SK-N-SH treated with all-trans-retinoic acid at 6 μM for 48 hours (cell line): ENCODE data around the gene SBNO1.

ENCODE experiments used
- ATAC-seq: fragments of 200-7000 bp; cut with Tn5 transposase; 3 replicates; pipeline ENCODE4 v1.9.1; 2020; ENCODE audit warnings: mild to moderate bottlenecking, moderate library complexity
- ARNTL ChIP-seq: fragments of 450-650 bp; formaldehyde crosslinking; IDR thresholded peaks from 2 replicates; pipeline ENCODE4 v1.5.0; 2020; ENCODE audit warnings: low read depth, mild to moderate bottlenecking, moderate library complexity, borderline replicate concordance
- CSDC2 ChIP-seq: fragments of 250-450 bp; sonication (Bioruptor Pico); IDR thresholded peaks from 2 replicates; pipeline ENCODE4 v1.5.0; 2020; ENCODE audit warnings: mild to moderate bottlenecking, moderate library complexity
- ESRRG ChIP-seq: fragments of 250-450 bp; sonication (Bioruptor Pico); IDR thresholded peaks from 2 replicates; pipeline ENCODE4 v1.6.1; 2021; ENCODE audit warnings: mild to moderate bottlenecking
- ISL1 ChIP-seq: fragments of 250-450 bp; sonication (Bioruptor Pico); IDR thresholded peaks from 2 replicates; pipeline ENCODE4 v2.1.2; 2022; ENCODE audit warnings: mild to moderate bottlenecking, moderate library complexity
- OSR1 ChIP-seq: fragments of 250-450 bp; sonication (Bioruptor Pico); IDR thresholded peaks from 2 replicates; pipeline ENCODE4 v1.8.0; 2022; ENCODE audit warnings: moderate library complexity, mild to moderate bottlenecking, inconsistent platforms
- PPARA ChIP-seq: fragments of 250-450 bp; sonication (Bioruptor Pico); IDR thresholded peaks from 2 replicates; pipeline ENCODE4 v1.5.0; 2020; ENCODE audit warnings: mild to moderate bottlenecking, borderline replicate concordance
- RARB ChIP-seq: fragments of 250-450 bp; sonication (Bioruptor Pico); IDR thresholded peaks from 2 replicates; pipeline ENCODE4 v1.8.0; 2021; ENCODE audit warnings: mild to moderate bottlenecking, moderate library complexity
- SNAI2 ChIP-seq: fragments of 250-450 bp; sonication (Bioruptor Pico); IDR thresholded peaks from 2 replicates; pipeline ENCODE4 v1.5.0; 2020; ENCODE audit warnings: mild to moderate bottlenecking, moderate library complexity
- TOX ChIP-seq: fragments of 250-450 bp; sonication (Bioruptor Pico); IDR thresholded peaks from 2 replicates; pipeline ENCODE4 v1.8.0; 2021; ENCODE audit warnings: mild to moderate bottlenecking, moderate library complexity, borderline replicate concordance
- TSHZ2 ChIP-seq: fragments of 250-450 bp; sonication (Bioruptor Pico); IDR thresholded peaks from 2 replicates; pipeline ENCODE4 v1.5.0; 2020; ENCODE audit warnings: mild to moderate bottlenecking, moderate library complexity
- ZC3H10 ChIP-seq: fragments of 250-450 bp; sonication (Bioruptor Pico); IDR thresholded peaks from 2 replicates; pipeline ENCODE4 v1.5.1; 2021; ENCODE audit warnings: mild to moderate bottlenecking, moderate library complexity
- ZFP30 ChIP-seq: fragments of 450-650 bp; formaldehyde crosslinking; IDR thresholded peaks from 2 replicates; pipeline ENCODE4 v1.5.0; 2022; ENCODE audit warnings: mild to moderate bottlenecking, moderate library complexity
- ZNF70 ChIP-seq: fragments of 450-650 bp; formaldehyde crosslinking; IDR thresholded peaks from 2 replicates; pipeline ENCODE4 v1.5.0; 2020; ENCODE audit warnings: mild to moderate bottlenecking, moderate library complexity
- ZNF8 ChIP-seq: fragments of 450-650 bp; formaldehyde crosslinking; IDR thresholded peaks from 2 replicates; pipeline ENCODE4 v1.5.0; 2020; ENCODE audit warnings: mild to moderate bottlenecking, moderate library complexity
- TF ChIP-seq, protein P1 (sequence below): fragments of 250-450 bp; sonication (Bioruptor Pico); IDR thresholded peaks from 2 replicates; pipeline ENCODE4 v1.8.0; 2021; ENCODE audit warnings: low read depth, mild to moderate bottlenecking, moderate library complexity, borderline replicate concordance
- TF ChIP-seq, protein P2 (sequence below): fragments of 250-450 bp; sonication (Bioruptor Pico); IDR thresholded peaks from 2 replicates; pipeline ENCODE4 v1.5.1; 2021; ENCODE audit warnings: mild to moderate bottlenecking, moderate library complexity
- TF ChIP-seq, protein P3 (sequence below): fragments of 250-450 bp; sonication (Bioruptor Pico); IDR thresholded peaks from 2 replicates; pipeline ENCODE4 v1.8.0; 2020; ENCODE audit warnings: mild to moderate bottlenecking, moderate library complexity, borderline replicate concordance

Gene SBNO1

DNA sequence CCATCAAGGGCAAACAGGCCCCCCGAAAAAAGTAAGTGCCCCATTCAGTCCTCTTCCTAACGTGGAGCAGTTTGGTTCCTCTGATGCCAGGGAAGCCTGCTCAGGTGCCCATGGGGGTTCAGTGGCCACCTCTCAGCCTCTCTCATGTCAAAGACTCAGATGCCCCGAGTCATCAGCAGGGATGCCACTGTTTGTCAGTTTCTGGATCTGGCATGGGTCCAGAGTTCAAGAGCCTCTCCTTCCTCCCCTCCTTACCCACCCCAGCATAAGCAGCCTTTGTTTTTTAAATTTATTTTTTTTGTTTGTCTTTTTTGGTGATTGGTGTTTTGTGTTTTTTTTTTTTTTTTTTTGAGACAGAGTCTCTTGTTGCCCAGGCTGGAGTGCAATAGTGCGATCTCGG, 30.6 kb upstream of the SBNO1 start:
- no peak for ATAC-seq
- TF ChIP-seq ZNF70 (no peak), TOX (no peak), OSR1 (no peak), ISL1 (no peak), CSDC2 (CRISPR knock-in tag) (no peak), ESRRG (CRISPR knock-in tag) (no peak), TSHZ2 (no peak), PPARA (CRISPR knock-in tag) (no peak)
- TF ChIP-seq, protein P1, sequence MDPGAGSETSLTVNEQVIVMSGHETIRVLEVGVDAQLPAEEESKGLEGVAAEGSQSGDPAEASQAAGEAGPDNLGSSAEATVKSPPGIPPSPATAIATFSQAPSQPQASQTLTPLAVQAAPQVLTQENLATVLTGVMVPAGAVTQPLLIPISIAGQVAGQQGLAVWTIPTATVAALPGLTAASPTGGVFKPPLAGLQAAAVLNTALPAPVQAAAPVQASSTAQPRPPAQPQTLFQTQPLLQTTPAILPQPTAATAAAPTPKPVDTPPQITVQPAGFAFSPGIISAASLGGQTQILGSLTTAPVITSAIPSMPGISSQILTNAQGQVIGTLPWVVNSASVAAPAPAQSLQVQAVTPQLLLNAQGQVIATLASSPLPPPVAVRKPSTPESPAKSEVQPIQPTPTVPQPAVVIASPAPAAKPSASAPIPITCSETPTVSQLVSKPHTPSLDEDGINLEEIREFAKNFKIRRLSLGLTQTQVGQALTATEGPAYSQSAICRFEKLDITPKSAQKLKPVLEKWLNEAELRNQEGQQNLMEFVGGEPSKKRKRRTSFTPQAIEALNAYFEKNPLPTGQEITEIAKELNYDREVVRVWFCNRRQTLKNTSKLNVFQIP (CRISPR knock-in tag): no peak
- TF ChIP-seq, protein P2, sequence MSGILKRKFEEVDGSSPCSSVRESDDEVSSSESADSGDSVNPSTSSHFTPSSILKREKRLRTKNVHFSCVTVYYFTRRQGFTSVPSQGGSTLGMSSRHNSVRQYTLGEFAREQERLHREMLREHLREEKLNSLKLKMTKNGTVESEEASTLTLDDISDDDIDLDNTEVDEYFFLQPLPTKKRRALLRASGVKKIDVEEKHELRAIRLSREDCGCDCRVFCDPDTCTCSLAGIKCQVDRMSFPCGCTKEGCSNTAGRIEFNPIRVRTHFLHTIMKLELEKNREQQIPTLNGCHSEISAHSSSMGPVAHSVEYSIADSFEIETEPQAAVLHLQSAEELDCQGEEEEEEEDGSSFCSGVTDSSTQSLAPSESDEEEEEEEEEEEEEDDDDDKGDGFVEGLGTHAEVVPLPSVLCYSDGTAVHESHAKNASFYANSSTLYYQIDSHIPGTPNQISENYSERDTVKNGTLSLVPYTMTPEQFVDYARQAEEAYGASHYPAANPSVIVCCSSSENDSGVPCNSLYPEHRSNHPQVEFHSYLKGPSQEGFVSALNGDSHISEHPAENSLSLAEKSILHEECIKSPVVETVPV (CRISPR knock-in tag): no peak

DNA sequence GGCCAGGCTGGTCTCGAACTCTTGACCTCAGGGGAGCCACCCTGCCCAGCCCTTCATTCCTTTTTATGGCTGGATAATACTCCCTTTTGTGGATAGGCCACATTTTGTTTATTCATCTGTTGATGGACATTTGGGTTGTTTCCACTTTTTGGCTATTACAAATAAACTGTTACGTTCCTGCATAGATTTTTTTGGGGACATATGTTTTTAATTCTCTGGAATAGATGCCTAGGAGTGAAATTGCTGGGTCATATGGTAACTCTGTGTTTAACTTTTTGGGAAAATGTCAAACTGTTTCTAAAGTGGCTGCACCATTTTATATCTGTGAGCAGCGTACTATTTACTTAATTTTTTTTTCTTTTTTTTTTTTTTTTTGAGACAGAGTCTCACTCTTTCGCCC, 29.1 kb upstream of the SBNO1 start:
- TF ChIP-seq ARNTL (CRISPR knock-in tag): no peak
- ATAC-seq: no peak

DNA sequence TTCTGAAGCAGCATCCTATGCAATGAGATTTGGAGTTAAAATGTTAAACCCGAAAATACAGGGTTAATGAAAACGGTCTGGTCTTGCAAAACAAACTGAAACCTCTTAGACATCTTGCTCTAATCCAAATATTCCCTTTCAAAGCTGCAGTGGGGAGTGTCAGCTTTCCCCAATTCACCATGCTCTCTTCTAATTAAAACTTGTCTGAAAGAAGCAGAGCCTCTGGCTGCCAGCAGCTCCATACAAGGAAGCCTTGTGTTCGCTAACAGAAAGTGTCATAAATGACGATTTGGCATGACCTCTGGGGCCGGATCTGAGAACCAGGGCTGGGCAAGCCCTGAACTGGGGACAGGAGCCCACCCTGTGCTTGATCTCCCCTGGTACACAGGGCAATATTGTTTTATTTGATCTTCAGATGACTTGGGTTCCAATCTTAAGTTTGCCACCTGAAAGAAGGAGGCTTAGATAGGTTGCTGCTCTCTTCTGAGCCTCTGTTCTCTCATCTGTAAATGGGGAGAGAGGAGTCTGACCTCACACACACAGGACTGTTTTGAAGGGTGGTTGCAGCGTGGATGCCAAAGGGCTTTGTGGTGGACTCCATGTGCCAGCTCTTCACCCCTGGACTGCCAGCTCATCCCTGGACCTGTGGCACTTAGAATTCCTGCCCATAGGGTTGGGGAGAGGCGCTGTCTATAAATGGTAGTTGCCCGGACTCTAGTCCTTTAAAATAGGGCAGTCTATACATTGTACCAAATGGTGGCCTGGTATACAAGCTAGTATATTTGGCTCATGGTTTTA, 27.1 kb upstream of the SBNO1 start:
- TF ChIP-seq ISL1 (no peak), ZC3H10 (CRISPR knock-in tag) (no peak), OSR1 (no peak), PPARA (CRISPR knock-in tag) (no peak), CSDC2 (CRISPR knock-in tag) (no peak), ZNF8 (CRISPR knock-in tag) (no peak), SNAI2 (CRISPR knock-in tag) (no peak), ZFP30 (no peak), TOX (no peak), ZNF70 (no peak), ARNTL (CRISPR knock-in tag) (no peak), RARB (no peak)
- TF ChIP-seq, protein P2 (CRISPR knock-in tag): no peak
- TF ChIP-seq, protein P3, sequence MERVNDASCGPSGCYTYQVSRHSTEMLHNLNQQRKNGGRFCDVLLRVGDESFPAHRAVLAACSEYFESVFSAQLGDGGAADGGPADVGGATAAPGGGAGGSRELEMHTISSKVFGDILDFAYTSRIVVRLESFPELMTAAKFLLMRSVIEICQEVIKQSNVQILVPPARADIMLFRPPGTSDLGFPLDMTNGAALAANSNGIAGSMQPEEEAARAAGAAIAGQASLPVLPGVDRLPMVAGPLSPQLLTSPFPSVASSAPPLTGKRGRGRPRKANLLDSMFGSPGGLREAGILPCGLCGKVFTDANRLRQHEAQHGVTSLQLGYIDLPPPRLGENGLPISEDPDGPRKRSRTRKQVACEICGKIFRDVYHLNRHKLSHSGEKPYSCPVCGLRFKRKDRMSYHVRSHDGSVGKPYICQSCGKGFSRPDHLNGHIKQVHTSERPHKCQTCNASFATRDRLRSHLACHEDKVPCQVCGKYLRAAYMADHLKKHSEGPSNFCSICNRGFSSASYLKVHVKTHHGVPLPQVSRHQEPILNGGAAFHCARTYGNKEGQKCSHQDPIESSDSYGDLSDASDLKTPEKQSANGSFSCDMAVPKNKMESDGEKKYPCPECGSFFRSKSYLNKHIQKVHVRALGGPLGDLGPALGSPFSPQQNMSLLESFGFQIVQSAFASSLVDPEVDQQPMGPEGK (CRISPR knock-in tag): no peak
- TF ChIP-seq, protein P1 (CRISPR knock-in tag): no peak
- no peak for ATAC-seq
